Measurements from ENCODE around the gene NMD3. TPM values are rescaled to one million over a fixed set of nuclear protein-coding genes. Genes with fewer than 3 reads are reported as not detected.

NMD3 gene
- total and polyA plus RNA-seq, 8 donors, result 15.7 to 54.5 (median 41.1) TPM

DNA sequence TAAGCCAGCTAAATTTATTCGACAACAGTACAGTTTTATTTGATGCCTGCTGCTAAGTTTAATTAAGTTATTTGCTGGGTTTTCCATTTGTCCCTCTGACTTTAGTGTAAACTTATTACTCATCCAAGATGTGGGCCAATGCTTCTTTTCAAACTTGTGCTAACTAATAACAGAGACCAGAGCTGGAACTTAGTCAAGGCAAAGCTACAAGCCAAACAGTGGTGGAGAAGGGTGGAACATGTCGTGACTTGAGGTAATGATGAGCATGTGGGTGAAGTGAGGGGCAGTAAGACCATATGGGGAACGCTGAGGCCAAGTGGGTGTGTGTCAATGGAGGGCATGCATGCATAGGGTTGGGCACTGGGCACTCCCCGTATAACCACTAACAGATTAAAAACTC, 63.9 kb downstream of the NMD3 start:
- Histone ChIP-seq H3K4me1 (no peaks in the 10 kb centered on the region), H3K27ac (no peak overlapping the region), H3K4me3 (no peak overlapping the region), H3K27me3 (no peaks in the 10 kb centered on the region), H3K9me3 (no peaks in the 10 kb centered on the region), H3K36me3 (no peaks in the 10 kb centered on the region)
- DNase-seq (no peak), ATAC-seq (no peak), FAIRE-seq (no peak)
- intact Hi-C loops (cut with DNase I), result no loop called here
- 88 to 92% methylated on average over 4 of the region's 4 CpGs for WGBS, 2 donors
- TF ChIP-seq, protein P1, sequence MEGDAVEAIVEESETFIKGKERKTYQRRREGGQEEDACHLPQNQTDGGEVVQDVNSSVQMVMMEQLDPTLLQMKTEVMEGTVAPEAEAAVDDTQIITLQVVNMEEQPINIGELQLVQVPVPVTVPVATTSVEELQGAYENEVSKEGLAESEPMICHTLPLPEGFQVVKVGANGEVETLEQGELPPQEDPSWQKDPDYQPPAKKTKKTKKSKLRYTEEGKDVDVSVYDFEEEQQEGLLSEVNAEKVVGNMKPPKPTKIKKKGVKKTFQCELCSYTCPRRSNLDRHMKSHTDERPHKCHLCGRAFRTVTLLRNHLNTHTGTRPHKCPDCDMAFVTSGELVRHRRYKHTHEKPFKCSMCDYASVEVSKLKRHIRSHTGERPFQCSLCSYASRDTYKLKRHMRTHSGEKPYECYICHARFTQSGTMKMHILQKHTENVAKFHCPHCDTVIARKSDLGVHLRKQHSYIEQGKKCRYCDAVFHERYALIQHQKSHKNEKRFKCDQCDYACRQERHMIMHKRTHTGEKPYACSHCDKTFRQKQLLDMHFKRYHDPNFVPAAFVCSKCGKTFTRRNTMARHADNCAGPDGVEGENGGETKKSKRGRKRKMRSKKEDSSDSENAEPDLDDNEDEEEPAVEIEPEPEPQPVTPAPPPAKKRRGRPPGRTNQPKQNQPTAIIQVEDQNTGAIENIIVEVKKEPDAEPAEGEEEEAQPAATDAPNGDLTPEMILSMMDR (IDR thresholded peaks at IDR 0.05), result no peak

DNA sequence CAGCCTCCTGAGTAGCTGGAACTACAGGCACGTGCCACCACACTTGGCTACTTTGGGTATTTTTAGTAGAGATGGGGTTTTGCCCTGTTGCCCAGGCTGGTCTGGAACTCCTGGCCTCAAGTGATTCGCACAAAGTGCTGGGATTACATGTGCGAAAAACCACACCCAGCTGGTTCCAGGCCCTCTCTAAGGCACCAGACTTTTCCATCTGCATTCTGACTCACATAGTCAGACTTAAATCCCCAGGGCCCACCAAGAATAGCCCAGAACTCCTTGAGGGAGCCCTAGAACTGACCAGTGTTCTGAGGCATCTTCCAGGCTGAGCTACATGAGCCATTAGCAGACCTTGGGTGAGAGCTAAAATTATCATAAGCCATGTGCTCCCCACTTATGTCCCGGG, 68.1 kb downstream of the NMD3 start:
- intact Hi-C loops (cut with DNase I), result no loop called here
- no peaks in the 10 kb centered on the region for H3K4me1 ChIP-seq
- no peaks in the 10 kb centered on the region for H3K9me3 ChIP-seq
- 95 to 98% methylated on average over 4 of the region's 4 CpGs for WGBS, 2 donors
- no peak for DNase-seq
- no peaks in the 10 kb centered on the region for H3K27me3 ChIP-seq
- no peak for FAIRE-seq
- no peak for ATAC-seq
- no peak overlapping the region for H3K4me3 ChIP-seq
- no peak overlapping the region for H3K27ac ChIP-seq
- TF ChIP-seq, protein P1 (IDR thresholded peaks at IDR 0.05), result no peak
- H3K36me3 ChIP-seq, result no peaks in the 10 kb centered on the region

DNA sequence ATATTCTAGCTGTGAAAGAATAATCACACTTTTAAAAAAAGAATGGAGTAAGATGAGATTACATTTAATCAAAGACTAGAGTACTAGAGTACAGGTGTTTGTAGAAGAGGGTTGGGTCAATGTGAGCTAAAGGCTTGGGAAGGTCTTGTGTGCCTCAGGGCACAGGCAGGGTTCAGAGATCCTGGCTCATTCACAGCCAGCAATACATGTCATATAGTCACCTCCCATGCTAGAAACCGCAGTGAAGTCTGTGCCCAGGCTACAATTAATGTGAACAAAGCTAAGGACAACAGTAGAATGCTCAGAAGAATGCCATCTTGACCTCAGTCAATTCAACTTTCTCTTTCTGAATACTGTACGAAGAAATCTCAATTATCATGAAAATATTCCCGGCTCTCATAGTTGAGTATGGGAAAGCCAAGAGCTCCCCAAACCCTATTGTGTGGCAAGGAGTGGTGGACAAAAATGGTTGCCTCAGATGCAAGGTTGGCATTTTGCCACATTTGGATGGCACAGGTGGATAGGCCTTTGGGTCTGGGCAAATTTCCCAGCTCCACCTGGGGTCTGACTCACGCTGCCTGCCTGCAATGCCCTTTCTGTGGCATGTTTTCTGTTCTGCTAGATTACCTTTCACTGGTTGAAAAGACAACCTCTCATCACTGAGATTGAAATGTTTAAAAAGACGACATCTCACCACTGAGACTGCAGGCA, 70.2 kb downstream of the NMD3 start:
- Histone ChIP-seq H3K9me3 (no peaks in the 10 kb centered on the region), H3K4me1 (no peaks in the 10 kb centered on the region), H3K27me3 (no peaks in the 10 kb centered on the region), H3K27ac (no peak overlapping the region), H3K36me3 (no peaks in the 10 kb centered on the region), H3K4me3 (no peak overlapping the region)
- TF ChIP-seq, protein P1 (IDR thresholded peaks at IDR 0.05), result no peak
- ATAC-seq (peak; percentile 70 to 86 (median 82)), FAIRE-seq (no peak), DNase-seq (peak; percentile 48 to 78 (median 60))
- WGBS, 2 donors, result 73 to 76% methylated on average over 5 of the region's 5 CpGs
- intact Hi-C loops (cut with DNase I), result no loop called here

DNA sequence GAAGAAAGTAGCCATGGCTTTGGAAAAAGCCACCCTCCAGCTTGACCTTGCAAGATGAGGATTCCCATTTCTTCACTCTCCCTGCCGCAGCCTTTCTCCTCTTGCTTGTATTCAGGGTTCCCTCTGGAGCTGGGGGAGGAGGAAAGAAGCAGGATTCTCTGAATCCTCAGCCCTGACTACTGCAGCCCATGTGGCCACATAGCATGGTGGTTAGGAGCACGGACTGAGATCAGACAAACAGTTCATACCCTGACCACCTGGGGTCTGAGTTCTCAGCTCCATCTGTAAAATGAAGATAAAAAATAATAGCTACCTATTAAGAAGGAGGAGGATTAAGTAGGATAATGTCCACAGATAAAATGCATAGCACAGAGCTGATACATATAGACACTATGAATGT, 72.3 kb downstream of the NMD3 start:
- ATAC-seq, result no peak
- no peaks in the 10 kb centered on the region for H3K27me3 ChIP-seq
- TF ChIP-seq, protein P1 (IDR thresholded peaks at IDR 0.05), result no peak
- H3K4me1 ChIP-seq, result no peaks in the 10 kb centered on the region
- H3K4me3 ChIP-seq, result no peak overlapping the region
- H3K27ac ChIP-seq, result no peak overlapping the region
- 98 to 99% methylated on average over 2 of the region's 2 CpGs for WGBS, 2 donors
- H3K36me3 ChIP-seq, result no peaks in the 10 kb centered on the region
- no peaks in the 10 kb centered on the region for H3K9me3 ChIP-seq
- DNase-seq, result no peak
- FAIRE-seq, result no peak
- intact Hi-C loops (cut with DNase I), result no loop called here

DNA sequence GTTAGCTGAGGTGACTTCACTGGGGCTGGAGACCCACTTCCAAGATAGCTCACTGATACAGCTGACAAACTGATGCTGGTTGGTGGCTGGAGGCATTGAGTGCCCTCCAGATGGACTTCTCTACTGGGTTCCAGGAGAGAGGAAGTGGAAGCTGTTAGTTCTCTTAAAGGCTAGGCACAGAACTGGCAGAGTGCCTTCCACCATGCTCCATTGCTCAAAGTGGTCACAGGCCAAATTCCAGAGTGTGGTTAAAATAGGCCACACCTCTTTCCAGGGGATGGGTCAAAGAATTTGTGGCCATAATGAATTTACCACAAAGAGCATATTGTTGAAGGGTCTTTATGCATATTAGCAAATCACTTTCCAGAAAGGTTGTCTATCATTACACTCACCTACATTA, 74.2 kb downstream of the NMD3 start:
- FAIRE-seq (no peak), DNase-seq (no peak), ATAC-seq (no peak)
- no peaks in the 10 kb centered on the region for H3K4me1 ChIP-seq
- H3K4me3 ChIP-seq, result no peak overlapping the region
- no peaks in the 10 kb centered on the region for H3K9me3 ChIP-seq
- intact Hi-C loops (cut with DNase I), result no loop called here
- H3K27ac ChIP-seq, result no peak overlapping the region
- no peaks in the 10 kb centered on the region for H3K36me3 ChIP-seq
- H3K27me3 ChIP-seq, result no peaks in the 10 kb centered on the region
- TF ChIP-seq, protein P1 (IDR thresholded peaks at IDR 0.05), result no peak
